Transverse colon (tissue), 4 donors: ENCODE results near the gene FLT4.

Experiments used
- CTCF ChIP-seq, 5 experiments: fragments of 200-600 bp in 3 of 5; fragments of 450-650 bp in 2 of 5; sonication (generic) in 3 of 5; IDR thresholded peaks; 1 replicate in 2 of 5; 2 replicates in 3 of 5; pipeline ENCODE4 v1.5.1; 2016 to 2017; ENCODE audit warnings: antibody characterized with exemption in 5 of 5, inconsistent platforms in 3 of 5, mild to moderate bottlenecking in 2 of 5, moderate library complexity in 1 of 5
- EP300 ChIP-seq: sonication (generic); formaldehyde crosslinking; IDR thresholded peaks from one replicate; pipeline ENCODE4 v1.6.1; 2017; ENCODE audit warnings: antibody characterized with exemption, low read depth
- POLR2A ChIP-seq: fragments of 450-650 bp; IDR thresholded peaks from one replicate; pipeline ENCODE4 v1.6.1; 2016; ENCODE audit warnings: antibody characterized with exemption, mild to moderate bottlenecking, moderate library complexity
- POLR2AphosphoS5 ChIP-seq, 3 donors: sonication (generic); formaldehyde crosslinking; IDR thresholded peaks; one replicate each; pipeline ENCODE4 v1.6.1; 2016; ENCODE audit warnings: antibody characterized with exemption in 3 of 3

GRCh38 chr5:180568914-180569313, 80.5 kb downstream of the FLT4 start:
- TF ChIP-seq POLR2AphosphoS5 (IDR thresholded peaks at IDR 0.05) (no peak), POLR2A (no peak), CTCF (IDR thresholded peaks at IDR 0.05) (no peak), EP300 (no peak)
